CD1c-positive myeloid dendritic cell (primary cell): ENCODE measurements around the gene SPDYC.

ENCODE experiments used
- DNase-seq: peaks from one replicate; pipeline ENCODE4 v3.0.0-alpha.2; 2016; ENCODE audit errors: extremely low spot score

The SPDYC gene

GRCh38 chr11:65206901-65207300, 36.9 kb downstream of the SPDYC start:
- no peak for DNase-seq

DNA sequence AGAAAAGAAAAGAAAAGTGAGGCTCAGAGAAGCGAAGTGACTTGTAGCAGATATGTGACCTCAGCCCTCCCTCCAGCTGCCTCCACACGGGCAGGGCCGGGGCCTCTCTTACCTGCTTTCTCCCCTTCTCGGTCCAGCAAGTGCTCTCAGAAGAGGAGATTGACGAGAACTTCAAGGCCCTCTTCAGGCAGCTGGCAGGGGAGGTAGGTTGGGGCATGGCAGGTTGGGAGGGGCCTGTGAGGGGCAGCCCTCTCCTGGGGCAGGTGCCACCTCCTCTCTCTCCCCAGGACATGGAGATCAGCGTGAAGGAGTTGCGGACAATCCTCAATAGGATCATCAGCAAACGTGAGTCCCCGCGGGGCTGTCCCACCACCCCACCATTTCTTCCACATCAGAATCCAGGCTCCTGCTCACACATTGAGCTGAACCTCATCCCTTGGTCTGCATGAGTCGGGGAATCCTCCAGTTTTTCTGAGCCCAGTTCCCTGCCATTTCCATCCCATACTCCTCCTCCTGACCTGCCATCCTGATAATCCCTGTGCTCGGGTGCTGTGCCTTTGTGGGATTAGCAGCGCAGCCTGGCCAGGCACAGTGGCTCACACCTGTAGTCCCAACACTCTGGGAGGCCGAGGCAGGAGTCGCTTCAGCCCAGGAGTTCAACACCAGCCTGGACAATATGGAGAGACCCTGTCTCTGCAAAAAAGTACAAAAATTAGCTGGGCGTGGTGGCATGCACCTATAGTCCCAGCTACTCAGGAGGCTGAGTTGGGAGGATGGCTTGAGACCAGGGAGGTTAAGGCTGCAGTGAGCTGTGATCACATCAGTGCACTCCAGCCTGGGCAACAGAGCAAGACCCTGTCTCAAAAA, 38.1 kb downstream of the SPDYC start:
- no peak for DNase-seq

DNA sequence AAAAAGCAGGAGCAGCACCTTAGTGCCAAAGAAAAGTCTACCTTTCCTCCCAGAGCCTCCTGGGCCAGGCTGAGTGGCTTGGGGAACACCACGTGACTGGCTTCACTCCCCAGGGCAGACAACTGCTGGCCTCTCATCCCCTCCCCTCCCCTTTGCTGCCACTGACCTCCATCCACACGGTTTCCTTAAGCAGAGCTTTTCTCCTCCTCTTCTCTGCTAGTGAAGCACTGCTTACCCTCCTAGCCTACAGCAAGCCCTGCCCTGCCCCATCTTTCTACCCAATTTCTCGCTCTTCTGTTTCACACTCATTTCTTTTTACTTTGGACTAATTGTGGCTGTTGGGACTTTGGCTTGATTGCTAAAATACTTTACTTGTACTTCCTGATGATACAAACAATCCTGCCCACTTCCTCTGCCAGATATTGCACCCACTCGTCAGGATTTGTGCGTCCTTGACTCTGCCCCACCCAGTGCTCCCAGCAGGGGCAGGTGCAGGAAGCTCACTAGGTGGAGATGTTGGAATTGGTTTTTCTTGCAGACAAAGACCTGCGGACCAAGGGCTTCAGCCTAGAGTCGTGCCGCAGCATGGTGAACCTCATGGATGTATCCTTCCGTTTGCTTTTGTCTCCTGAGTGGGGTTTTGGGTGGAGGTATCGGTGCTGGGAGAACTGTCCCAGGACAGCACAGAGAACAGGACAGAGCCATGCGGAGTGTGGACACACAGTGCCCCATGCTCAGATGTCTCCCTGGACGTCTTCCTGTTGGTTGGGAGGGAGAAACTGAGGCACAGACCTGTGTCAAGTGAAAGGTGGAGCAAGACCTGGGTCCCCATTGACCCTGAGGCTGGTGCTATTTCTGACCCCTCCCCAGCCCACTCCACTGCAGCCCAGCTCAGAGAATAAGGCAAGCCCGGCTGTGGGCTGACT, 39.0 kb downstream of the SPDYC start:
- no peak for DNase-seq

DNA sequence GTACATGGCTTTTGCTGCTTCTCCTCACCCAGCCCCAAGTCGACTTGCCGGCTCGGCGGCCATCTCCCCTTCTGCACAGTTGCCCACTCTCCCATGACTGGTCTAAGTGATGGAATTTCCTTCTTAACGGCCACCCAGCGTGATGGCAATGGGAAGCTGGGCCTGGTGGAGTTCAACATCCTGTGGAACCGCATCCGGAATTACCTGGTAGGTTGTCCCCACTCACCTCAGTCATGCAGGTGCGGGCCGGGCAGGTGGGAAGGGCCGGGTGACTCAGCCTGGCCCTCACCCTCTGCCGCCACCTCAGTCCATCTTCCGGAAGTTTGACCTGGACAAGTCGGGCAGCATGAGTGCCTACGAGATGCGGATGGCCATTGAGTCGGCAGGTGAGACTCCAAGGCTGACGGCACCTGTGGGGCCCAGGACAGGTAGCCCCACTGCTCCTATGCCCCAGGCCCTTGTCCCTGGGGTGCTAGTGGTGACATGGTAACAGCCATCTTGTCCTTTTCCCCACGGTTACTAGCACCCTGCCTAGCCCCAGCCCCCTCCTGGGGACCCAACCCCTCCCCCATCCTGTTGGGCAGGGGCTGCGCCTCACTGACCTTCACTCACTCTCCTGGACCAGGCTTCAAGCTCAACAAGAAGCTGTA, 39.8 kb downstream of the SPDYC start:
- DNase-seq = no peak

GRCh38 chr11:65210361-65210731, 40.3 kb downstream of the SPDYC start:
- no peak for DNase-seq

GRCh38 chr11:65210748-65211147, 40.7 kb downstream of the SPDYC start:
- DNase-seq = no peak

DNA sequence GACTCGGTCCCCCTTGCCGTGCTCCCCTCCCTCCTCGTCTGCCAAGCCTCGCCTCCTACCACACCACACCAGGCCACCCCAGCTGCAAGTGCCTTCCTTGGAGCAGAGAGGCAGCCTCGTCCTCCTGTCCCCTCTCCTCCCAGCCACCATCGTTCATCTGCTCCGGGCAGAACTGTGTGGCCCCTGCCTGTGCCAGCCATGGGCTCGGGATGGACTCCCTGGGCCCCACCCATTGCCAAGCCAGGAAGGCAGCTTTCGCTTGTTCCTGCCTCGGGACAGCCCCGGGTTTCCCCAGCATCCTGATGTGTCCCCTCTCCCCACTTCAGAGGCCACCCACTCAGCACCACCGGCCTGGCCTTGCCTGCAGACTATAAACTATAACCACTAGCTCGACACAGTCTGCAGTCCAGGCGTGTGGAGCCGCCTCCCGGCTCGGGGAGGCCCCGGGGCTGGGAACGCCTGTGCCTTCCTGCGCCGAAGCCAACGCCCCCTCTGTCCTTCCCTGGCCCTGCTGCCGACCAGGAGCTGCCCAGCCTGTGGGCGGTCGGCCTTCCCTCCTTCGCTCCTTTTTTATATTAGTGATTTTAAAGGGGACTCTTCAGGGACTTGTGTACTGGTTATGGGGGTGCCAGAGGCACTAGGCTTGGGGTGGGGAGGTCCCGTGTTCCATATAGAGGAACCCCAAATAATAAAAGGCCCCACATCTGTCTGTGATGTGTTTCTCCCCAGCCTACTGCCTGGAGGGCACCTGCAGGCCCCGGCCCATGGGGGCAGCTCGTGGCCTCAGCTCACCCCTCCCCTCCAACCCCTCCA, 41.5 kb downstream of the SPDYC start:
- DNase-seq = no peak

DNA sequence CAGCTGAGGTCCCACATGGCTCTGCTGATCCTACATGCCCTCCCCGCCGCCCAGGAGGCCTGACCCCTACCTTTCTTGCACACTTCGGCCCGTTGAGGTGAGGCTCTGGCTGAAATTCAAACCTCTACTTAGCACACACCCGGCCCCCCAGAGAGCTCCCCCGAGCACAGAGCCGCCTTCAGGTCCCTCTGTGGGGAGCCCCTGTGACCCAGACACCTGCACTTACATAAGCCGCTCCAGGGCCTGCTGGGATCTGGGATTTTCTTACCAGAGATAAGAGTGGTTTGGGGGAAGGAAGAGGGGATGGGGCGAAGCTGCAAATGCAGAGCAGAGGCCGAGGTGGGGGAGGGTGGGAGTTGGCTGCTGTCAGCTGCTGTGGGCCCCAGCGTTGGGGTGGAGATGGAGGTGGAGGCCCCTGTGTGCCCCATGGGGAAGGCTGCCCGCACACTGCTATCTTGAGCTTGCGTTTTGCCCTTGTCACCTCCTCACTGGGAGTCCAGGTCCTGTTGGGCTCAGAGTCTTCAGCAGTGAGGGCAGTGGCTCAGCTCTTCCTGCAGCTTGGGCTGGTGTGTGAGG, 42.3 kb downstream of the SPDYC start:
- DNase-seq = no peak

DNA sequence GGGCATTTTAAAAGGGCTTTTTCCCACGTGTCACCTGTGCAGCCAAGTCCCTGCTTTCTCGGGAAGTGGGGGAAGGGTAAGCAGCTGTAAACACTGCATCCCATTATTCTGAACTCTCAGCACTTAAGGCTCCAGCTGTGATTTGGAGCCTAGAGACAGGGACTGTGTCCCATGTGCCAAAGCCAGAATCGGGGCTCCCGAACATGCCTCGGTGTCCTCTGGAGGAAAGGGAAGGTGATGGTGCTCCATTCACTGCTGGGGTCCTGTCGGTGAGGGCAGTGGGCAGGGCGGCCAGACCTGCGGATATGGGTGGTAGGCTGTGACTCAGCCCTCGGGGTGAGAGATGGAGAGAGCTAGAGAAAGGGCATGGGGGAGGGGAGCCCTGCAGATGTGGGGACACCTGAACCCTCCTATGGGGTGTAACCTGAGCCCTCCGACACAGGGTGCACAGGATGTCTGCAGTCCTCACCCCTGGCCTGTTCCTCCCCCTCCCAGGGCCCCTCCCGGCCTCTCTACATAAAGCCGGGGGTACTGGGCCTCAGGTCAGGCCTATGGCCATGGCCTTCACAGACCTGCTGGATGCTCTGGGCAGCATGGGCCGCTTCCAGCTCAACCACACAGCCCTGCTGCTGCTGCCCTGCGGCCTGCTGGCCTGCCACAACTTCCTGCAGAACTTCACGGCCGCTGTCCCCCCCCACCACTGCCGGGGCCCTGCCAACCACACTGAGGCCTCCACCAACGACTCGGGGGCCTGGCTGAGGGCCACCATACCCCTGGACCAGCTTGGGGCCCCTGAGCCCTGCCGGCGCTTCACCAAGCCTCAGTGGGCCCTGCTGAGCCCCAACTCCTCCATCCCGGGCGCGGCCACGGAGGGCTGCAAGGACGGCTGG, 43.5 kb downstream of the SPDYC start:
- no peak for DNase-seq

DNA sequence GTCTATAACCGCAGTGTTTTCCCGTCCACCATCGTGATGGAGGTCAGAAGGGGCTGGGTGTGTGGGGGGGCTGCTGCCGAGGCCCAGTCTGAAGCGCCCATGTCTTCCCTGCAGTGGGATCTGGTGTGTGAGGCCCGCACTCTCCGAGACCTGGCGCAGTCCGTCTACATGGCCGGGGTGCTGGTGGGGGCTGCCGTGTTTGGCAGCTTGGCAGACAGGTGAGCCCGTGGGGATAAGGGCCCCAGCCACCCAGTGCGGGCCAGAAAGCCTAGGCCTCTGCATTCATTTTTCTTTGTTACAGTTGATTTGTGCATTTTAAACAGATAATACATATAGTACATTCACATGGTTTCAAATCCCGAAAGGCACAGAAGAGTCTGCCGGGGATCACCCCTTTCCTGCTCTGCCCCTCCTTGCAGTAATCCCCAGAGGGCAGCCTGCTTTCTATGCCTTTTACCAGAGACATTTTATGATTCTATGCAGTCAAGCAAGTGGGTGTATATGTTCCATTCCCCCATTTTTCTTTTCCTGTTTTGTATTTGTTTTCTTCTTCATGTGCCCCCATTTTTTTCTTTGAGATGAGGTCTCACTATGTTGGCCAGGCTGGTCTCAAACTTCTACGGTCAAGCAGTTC, 44.3 kb downstream of the SPDYC start:
- no peak for DNase-seq

DNA sequence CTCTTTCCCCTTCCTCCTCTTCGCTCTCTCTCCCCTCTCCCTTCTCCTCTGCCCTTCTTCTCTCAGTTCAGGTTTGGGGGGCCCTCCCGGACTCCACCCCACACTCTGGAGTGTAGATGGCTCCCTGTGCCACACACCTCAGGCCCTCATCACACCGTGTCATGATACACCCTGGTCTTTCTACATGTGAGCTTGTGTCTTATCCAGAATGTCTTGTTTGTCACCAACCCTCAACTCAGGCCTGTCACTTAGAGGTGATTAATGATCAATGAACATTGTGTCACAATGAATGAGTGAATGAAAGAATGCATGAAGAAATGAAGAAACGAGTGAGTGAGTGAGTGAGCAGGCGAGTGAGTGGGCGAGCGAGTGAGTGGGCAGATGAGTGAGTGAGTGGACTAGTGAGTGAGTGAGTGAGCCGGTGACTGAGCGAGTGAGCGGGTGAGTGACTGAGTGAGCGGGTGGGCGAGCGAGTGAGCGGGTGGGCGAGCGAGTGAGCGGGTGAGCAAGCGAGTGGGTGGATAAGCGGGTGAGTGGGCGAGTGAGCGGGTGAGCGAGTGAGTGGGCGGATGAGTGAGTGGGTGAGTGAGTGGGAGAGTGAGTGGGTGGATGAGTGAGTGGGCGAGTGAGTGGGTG, 45.5 kb downstream of the SPDYC start:
- DNase-seq = peak; percentile 54

DNA sequence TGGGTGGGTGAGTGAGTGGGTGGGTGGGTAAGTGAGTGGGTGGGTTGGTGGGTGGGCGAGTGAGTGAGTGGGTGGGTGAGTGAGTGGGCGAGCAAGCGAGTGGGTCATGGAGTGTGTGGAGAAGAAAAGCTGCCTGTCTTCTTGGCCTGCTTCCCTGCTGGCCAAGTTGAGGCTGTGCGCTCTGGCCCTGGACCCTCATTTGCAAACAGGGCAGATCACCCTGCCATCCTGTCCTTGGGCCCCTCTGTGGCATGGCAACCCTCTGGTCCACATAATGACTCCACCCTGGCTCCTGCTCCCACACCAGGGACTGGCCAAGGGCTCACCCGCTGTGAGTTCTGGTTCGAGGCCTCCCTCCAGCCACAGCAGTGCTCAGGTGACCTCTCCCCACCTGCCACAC, 46.8 kb downstream of the SPDYC start:
- DNase-seq = no peak

DNA sequence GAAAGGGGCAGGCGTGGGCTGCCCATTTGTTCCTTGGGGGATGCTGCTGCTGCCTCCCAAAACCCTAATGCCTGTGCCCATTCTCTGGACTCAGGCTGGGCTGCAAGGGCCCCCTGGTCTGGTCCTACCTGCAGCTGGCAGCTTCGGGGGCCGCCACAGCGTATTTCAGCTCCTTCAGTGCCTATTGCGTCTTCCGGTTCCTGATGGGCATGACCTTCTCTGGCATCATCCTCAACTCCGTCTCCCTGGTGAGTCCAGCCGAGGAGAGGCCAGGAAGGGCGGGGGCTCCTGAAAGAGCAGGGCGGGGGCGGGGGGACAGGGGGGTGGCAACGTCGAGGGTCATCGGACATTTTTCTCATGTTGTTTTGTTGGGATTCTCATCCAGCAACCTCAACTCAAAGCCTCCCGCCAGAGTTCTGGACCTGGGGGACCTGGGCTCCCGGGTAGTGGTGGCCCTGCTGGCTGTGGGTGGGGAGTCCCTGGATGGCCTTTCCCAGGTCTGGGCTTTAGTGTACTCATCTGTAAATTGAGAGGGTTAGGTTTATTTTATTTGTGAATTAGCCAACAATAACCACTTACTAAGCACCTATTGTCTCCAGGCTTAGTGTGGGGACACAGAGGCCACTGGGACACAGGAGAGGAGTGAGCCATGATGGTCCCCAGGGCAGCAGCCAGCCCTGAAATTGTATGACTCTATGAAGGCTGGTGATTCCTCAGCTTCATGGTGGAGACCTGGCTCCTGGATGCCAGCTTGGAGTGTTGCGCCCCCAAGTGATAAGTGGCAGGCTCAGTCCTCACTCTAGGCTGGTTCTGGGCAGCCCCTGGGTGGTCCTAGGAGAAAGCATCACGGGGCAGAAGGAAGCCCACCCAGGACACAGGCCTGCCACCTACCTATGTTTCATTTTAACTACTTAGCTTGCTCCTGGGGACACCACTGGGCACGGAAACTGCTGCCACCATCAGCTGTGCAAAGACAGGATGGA, 47.7 kb downstream of the SPDYC start:
- DNase-seq = no peak

DNA sequence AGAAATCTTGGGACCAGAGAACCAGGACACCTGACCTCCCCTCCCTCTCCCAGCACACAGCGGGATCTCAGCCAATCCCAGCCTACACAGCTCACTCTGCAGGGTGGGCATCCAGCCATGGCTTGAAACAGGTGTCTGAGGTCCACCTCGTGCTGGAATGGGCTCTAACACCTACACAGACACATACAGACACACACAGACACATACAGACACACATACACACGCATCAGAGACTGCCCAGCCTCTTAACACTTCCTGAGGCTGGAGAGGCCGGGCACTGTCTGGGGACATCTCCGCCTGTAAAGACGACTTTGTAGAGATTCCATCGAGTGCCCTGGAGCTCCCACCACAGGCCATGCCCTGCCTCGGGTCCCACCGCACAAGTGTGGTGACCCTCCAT, 48.4 kb downstream of the SPDYC start:
- no peak for DNase-seq

DNA sequence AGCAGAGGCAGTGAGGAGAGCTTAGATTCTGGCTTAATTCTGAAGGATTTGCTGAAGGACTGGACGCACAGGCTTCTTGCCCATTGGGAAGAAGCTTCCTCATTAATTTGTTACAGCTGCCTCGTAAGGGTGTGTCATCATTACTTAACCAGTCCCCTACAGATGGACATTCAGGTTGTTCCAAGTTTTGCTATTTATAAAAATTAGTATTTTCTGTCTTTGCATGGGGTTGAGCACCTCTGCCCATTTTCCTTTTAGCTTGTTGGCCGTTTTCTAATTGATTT, 49.8 kb downstream of the SPDYC start:
- peak; percentile 31 for DNase-seq

DNA sequence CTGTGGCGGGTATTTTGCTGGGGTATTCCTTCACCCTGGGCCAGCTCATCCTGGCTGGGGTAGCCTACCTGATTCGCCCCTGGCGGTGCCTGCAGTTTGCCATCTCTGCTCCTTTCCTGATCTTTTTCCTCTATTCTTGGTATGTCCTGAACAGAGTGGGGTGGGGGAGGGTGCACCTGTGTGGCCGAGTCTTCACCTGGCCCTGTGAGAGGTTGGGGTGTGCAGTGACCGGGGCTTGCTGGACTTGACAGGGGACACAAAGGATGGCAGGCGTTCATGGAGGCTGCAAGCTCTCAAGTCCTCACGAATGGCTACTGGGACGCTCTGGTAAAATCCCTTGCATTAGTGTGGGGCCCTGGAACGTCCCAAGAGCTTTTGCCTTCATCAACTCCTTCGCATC, 51.0 kb downstream of the SPDYC start:
- DNase-seq = no peak
